HTERT RPE-1 (cell line): Measurements from ENCODE around the gene PDIK1L.
"Not testable (repeated sequence)": the region's sequence is repeated elsewhere in the genome, so short reads cannot be mapped to it uniquely, and the experiment has no call there.

Experiments
- in situ Hi-C: fragments of 300-500 bp; cut with MboI; formaldehyde crosslinking; loops from 4 replicates; pipeline ENCODE4 v1.14.3; 2020; ENCODE audit warnings: low sequenced_read_pairs

Gene PDIK1L

DNA sequence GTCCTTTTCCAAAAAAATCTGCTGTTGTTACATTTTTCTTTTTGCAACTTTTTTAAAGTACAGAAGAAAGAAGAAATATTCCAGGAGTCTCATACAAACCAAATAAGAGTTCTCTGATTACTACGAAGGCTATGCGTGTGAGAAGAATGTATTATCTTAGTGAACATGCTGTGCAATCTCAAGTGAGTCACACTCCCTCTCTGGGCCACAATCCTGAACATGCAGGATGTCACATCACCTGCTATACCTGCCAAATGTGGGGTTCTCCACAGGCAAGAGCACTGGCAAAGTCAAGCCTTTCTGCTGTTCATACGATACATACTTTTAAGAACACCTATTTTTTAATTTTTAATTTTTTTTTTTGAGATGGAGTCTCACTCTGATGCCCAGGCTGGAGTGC, 22.5 kb upstream of the PDIK1L start:
- in situ Hi-C loops: no loop called here

DNA sequence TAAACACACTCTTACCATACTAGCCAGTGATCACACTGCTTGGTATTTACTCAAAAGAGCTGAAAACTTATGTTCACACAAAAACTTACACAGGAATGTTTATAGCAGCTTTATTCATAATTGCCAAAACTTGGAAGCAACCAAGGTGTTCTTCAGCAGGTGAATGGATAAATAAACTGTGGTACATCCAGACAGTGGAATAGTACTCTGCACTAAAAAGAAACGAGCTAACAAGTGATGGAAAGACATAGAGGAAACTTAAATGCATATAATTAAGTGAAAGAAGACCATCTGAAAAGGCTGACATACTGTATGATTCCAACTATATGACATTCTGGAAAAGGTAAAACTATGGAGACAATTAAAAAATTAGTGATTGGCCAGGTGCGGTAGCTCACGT, 20.7 kb upstream of the PDIK1L start:
- in situ Hi-C loops: no loop called here

DNA sequence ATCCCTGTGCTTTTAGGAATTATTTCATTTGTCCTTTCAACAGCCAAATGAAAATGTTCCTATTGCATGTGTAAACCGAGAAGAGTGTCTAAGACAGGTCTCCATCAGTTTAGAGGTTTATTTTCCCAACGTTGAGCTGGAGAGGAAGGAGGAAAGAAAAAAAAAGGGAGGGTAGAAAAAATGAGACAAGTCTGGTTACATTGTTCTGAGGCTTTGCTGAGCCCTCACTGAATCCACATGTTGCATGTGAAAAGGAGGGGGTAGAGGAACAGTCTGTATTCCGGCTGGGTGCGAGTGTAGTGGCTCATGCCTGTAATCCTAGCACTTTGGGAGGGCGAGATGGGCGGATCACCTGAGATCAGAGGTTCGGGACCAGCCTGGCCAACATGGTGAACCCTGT, 19.2 kb upstream of the PDIK1L start:
- in situ Hi-C loops: no loop called here

DNA sequence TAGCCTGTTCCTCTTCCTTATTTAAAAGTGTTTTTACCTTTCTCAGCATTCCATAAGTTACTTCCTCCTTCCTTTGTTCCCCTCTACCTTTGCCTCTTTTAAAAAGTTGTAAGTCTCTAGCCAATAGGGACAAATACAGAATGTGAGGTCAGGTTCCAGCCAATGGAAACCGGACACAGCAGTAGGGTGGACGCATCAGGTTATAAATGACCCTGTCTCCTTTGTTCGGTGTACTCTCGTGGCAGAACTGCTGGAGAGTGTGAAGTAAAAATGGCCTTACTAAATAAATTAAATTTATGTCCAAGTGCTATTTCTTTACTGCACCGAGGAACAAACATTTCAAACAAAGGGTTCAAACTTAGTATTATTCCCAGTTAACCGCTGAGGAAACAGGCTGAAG, 18.1 kb upstream of the PDIK1L start:
- in situ Hi-C loops: not testable (repeated sequence)

DNA sequence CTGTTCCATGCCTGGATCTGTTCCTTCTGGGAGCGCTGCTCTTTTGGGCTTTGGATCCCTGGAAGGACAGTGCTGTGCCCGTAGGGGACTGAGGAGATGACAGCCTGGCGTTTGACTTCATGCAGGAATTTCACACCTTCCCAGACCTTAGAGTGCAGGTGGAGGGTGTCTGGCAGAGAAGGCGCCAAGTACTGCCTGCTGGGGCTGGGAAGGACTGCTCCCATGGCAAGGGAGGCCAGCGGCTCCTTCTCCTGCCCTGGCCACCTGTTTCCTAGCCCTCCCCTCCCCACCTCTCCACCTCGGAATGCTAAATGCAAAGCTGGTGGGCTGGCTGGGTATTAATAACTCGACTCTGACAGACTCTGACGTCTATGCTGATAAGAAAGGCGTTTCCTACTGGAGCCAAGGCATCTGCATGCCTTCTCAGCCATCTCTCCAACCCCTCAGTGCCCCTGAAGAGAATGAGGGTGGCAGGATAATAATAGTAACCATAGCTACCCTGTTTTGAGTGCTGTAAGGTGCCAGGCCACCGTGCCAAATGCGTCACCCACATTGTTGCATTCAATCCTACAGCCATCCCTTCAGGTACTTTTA, 17.5 kb upstream of the PDIK1L start:
- in situ Hi-C loops: no loop called here

DNA sequence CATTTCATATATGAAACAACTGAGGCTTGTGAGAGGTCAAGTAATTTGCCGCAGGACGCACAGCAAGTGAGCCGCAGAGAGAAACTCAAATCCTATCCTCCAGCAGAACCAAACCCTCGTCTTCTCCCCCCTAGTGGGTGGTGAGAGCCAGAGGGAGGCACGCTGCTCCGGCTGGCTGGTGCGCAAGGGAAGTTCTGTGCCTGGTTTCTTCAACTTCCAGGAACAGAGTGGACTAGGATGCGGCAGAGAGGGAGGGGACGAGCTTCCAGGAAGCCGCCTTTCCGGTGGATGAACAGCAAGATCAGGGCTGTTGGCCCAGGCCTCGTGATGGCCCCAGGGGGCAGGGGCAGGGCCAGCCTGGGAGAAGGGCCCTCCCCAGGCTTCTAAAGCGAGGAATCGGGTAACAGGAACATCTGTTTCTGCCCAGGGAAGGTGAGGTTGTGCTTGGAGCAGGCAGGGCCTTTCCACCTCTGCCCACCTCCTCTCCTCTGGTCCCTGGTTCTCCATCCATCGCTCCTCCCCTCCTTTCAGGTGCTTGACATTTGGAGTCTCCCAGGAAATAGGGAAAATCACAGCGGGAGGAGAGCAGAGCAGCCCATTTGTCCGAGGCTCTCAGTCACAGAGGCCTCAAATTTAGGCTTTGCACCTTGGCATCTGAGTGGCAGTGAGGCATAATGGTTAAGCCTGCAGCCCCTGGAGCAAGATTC, 16.8 kb upstream of the PDIK1L start:
- in situ Hi-C loops: no loop called here

DNA sequence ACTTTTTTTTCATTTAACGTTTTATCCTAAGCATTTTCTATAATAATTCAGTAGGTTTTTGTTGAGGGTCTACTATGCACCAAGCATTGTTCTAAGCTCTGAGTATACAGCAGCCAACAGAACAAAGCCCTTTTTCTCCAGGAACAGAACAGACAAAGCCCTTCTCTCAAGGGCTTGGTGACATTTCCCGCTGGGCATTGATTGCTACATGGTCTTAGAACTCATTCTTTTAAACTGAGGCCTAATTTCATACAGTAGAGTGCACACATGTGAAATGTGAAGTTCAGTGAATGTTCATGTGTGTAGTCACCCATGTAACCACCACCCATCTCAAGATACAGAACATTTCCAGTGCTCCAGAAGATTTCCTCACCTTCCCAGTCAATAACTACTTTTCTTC, 15.2 kb upstream of the PDIK1L start:
- in situ Hi-C loops: no loop called here

DNA sequence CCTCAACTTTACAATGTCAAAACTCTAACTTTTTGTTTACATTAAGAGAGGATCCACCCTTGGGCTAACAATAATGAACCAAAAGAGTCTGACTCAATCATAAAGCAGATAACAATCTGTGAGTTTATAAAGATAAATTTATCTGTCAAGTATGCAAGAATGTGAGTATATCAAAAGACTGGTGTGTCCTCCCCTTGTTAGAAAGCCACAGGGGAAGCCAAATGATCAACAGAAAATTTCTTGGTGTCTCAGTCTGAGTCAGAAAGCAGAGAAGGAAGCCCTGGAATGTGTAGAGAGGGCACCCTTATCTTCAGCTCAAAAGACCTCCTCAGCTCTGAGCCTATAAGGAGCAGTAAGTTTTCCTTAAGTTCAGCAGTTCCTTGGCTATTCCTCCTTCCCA, 13.9 kb upstream of the PDIK1L start:
- in situ Hi-C loops: no loop called here

DNA sequence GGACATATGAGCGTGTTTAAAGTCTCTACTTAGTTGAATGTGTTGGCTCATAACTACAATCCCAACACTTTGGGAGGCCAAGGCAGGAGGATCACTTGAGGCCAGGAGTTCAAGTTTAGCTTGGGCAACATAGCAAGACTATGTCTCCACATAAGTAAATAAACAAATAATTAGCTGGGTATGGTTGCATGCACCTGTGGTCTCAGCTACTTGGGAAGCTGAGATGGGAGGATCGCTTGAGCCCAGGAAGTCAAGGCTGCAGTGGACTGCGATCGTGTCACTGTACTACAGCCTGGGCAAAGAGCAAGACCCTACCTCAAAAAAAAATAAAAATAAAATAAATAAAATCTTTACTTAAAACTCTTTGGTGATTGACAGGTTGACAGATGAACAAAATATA, 13.0 kb upstream of the PDIK1L start:
- in situ Hi-C loops: no loop called here

DNA sequence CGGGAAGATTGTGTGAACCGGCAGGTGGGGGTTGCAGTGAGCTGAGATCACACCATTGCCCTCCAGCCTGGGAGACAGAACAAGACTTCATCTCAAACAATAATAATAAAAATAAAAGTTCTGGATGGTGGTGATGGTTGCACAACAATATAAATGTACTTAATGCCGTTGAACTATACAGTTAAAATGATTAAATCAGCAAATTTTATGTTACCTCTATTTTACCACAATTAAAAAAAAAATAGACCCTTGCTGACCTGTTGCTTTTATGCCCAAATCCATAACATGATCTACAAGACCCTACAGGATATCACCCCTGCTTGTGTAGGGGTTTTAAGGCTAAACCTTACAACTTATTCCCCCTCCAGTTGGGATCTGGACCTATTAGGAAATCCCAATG, 11.8 kb upstream of the PDIK1L start:
- in situ Hi-C loops: no loop called here

DNA sequence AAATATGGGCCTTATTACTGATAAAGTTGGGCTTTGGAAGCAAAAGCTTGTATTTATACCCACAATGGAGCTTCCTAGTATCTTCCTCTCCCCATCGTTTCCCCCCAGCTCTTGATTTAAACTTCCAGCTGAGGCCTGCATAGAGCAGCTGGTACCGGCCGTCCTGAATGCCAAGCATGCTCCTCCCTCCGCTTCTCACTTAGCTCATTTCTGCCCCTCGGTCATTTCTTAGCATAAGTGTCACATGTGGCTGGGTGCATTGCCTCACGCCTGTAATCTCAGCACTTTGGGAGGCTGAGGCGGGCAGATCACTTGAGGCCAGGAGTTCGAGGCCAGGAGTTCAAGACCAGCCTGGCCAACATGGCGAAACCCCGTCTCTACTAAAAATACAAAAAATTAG, 11.4 kb upstream of the PDIK1L start:
- in situ Hi-C loops: not testable (repeated sequence)

DNA sequence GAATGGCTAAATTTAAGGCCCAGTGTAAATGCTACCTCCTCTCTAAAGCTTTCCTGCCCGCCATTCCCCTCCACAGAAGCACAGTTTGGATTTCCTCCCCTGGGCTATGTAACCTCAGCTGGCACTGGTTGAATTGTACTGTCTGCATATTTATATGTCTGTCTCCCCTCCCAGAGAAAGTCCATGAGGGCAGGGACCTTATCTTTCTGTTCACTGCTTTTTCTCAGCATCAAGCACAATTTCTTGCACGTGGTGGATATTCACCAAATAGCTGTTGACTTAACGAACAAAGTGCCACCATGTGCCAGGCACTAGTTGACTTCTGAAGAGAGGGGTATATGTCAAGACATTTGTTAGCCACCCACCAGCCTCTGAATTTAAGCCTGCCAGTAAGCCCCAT, 9.5 kb upstream of the PDIK1L start:
- in situ Hi-C loops: no loop called here

DNA sequence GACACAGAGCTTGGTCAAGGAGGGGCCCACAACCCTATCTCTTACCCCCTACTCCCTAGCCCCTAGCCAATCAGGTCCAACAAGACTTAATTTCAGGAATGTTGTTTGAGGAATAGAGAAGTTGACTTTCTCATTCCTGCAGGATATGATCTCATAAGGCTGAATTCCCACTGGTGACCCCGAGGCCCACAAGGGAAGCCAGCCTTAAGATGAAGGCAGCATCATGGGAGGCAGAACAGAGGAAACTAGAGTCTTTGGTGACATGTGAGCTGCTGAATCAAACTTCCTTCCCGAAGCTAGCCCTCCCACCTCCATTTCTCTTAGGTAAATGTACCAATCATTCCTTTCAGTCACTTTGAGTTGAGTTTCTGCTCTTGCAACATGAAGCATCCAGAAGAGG, 9.1 kb upstream of the PDIK1L start:
- in situ Hi-C loops: no loop called here

DNA sequence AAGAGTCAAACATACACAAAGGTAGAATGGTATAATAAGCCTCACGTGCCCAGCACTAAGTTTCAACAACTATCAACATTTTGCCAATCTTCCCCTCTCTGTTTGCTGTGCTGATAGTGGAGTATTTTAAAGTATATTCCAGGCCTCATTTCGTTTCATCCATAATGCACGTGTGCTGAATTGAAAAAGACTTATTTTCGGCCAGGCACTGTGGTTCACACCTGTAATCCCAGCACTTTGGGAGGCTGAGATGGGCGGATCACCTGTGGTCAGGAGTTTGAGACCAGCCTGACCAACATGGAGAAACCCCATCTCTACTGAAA, 6.4 kb upstream of the PDIK1L start:
- in situ Hi-C loops: not testable (repeated sequence)

DNA sequence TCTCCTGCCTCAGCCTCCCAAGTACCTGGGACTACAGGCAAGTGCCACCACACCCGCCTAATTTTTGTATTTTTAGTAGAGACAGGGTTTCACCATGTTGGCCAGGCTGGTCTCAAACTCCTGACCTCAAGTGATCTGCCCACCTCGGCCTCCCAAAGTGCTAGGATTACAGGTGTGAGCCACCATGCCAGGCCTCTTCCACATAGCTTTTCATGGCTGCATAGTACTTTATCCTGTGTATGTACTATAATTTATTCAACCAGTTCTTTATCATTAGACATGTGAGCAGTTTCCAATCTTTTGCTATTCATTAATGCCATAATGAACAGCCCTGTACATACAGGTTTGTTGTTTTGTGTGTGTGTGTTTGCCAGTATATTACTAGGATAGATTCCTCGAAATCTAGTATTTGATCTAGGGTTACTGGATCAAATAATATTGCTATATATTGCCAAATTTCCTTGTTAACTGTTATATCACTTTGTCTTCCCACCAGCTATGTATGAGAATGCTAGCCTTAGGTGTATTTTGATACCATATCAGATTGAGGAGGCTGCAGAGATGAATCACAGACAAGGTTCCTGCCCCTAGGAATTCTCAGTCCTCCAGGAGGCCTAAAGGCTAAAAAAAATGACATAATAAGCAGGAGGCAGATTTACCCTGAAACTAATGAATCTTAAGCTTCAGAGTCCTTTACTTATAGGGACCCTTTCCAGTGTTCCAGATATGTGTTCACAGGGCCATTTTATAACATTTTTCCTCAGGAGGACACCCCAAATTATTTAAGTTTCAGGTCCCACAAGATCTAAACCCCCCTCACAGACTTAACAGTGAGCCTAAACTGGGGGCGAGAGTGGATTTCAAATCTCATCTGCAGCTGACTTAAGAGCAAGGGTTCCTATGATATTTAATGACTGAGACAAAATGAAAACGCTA, 2.1 kb upstream of the PDIK1L start:
- in situ Hi-C loops: no loop called here

DNA sequence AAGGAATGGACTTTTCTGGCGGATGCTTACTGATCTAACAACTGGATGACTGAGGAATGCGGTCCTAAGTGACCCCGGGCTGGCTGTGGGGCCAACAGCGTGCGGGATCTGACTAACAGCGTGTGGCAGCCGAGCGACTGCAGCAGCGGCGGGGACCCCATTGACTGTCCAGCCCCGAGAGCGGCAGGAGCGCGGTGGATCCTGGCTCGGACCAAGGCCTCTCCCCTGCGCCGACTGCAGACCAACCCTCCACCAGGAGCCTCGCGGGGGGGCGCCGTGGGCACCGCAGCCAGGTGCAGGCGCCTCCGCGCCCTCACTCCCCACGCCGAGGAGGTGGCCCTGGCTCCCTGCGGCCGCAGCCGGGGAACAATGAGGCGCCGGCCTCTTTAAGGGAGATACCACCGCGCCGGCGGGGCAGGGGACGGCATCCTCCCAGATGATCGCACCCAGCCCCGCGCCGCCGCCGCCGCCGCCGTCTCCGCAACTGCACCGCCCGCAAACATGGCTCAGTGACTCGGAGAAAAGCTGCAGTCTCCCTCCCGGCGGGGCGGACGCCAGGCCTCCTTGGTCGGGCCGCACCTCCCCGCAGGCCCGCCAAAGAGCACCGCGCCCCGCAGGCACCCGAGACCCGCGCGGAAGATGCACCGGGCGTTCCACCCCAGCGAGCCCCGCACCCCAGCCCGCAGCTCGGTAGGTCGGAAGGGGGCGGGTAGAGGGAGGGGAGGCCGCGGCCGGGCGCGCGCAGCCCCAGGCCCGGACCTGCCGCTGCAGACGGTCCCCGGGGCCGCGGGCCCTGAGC, 694 bp upstream of the PDIK1L start:
- in situ Hi-C loops: no loop called here

DNA sequence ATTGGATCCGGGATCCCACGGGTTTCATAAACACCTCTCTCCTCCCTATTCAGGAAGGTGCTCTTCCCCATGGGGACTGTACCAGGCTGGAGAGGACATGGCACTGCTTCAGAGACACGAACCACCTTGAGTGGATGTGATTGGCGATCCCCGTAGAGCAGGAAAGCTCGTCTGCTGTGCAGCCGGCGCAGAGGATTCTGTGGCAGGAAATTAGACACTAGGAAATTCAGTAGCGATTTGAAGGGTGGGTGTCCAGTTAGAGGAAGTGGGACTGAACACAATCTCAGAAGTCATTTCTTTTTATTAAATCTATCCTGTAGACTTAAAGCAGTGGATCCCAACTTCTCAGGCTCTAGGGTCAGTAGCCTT, 767 bp downstream of the PDIK1L start:
- in situ Hi-C loops: no loop called here

DNA sequence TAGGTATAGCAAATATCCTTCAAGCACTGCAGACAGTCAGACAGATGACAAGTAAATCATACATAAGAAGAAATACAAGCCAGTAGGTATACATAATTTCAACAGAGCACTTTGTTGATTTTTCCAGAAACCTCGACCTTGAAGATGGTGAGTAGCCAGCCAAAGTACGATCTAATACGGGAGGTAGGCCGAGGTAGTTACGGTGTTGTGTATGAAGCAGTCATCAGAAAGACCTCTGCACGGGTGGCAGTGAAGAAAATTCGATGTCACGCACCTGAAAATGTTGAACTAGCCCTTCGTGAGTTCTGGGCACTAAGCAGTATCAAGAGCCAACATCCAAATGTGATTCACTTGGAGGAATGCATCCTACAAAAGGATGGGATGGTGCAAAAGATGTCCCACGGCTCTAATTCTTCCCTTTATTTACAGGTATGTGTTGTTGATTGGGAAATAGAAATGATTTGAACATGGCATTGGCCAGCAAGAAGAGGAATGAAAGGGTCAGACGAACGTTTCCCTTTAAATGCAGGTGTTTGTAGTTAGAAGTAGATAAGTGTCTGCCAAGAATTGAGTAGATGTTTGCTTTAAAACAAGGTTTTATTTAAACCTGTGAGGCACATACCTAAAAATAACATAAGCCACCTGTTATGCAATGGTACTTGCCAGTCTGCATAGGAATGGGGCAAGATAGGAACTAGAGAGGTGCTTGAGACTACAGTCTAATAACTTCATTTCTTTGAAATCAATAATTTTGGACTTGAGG, 2.7 kb downstream of the PDIK1L start:
- in situ Hi-C loops: no loop called here

DNA sequence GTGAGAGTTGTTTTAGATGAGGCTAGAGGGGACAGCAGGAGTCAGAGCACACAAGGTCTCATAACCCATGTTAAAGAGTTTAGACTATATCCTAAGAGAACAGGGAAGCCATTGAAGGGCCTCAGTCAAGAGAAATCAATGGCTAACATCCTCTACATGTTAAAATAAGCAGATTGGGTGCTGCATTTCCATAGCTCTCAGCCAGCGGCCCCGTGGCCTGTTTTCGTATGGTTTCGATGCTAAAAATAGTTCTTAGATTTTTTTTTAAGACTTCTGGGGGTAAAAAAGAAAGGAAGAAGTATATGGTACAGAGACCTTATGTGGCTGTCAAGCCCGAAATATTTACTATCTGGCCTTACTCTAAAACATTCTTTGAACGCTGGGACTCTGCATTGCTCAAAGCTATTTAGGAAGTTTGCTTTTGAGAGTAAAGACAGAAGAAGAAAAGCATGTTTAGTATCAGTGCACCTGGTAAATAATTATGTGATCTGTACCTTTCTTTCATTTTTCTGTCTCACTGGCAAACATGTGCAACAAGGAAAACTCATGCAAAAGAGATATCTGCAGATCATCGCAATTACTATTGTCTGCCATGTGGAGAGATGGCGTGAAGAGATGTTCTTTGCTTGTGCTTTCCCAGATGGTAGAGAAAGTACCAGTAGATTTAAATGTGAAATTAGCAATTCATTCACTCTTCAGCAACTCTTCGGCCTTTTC, 8.4 kb downstream of the PDIK1L start:
- in situ Hi-C loops: no loop called here
